Sigmoid colon (tissue), 4 donors: ENCODE results near the gene RNF224.

Experiments
- CTCF ChIP-seq, 4 experiments: fragments of 450-650 bp in 3 of 4; fragments of 200-600 bp in 1 of 4; IDR thresholded peaks; one replicate each; pipeline ENCODE4 v1.5.1; 2016 to 2019; ENCODE audit warnings: antibody characterized with exemption in 4 of 4, mild to moderate bottlenecking in 3 of 4, moderate library complexity in 2 of 4
- EP300 ChIP-seq, 4 donors: sonication (generic); formaldehyde crosslinking; IDR thresholded peaks; one replicate each; pipeline ENCODE4 v1.6.1; 2017; ENCODE audit warnings: antibody characterized with exemption in 4 of 4
- POLR2AphosphoS5 ChIP-seq, 4 donors: sonication (generic); formaldehyde crosslinking; IDR thresholded peaks; one replicate each; pipeline ENCODE4 v1.6.1; 2017; ENCODE audit warnings: antibody characterized with exemption in 4 of 4

- TF ChIP-seq CTCF (IDR thresholded peaks at IDR 0.05) (no peak), POLR2AphosphoS5 (IDR thresholded peaks at IDR 0.05) (no peak), EP300 (IDR thresholded peaks at IDR 0.05) (no peak)
Observed at GRCh38 chr9:137191691-137192447, 35.4 kb upstream of the RNF224 start.
